Measurements from ENCODE around the gene JAK3.
"Not testable (repeated sequence)": the region's sequence is repeated elsewhere in the genome, so short reads cannot be mapped to it uniquely, and the experiment has no call there.

GRCh38 chr19:17783721-17784120, 64.1 kb downstream of the JAK3 start:
- not testable (repeated sequence) for TF ChIP-seq CTCF (IDR thresholded peaks at IDR 0.05); RFX5 (IDR thresholded peaks at IDR 0.05; ENCODE audit: low read length); JUND (IDR thresholded peaks at IDR 0.05); USF2 (IDR thresholded peaks at IDR 0.05; ENCODE audit: borderline replicate concordance, low read depth, low read length); FOXM1 (IDR thresholded peaks at IDR 0.05; ENCODE audit: low read depth); MAX (IDR thresholded peaks at IDR 0.05; ENCODE audit: low read depth); GABPA (IDR thresholded peaks at IDR 0.05; ENCODE audit: low read depth); TEAD4 (IDR thresholded peaks at IDR 0.05; ENCODE audit: borderline replicate concordance, insufficient read depth); NFIC (IDR thresholded peaks at IDR 0.05; ENCODE audit: borderline replicate concordance); FOSL2 (IDR thresholded peaks at IDR 0.05; ENCODE audit: borderline replicate concordance, low read depth); REST (IDR thresholded peaks at IDR 0.05; ENCODE audit: low read depth, low read length); RAD21 (IDR thresholded peaks at IDR 0.05; ENCODE audit: low read length); SMC3 (IDR thresholded peaks at IDR 0.05; ENCODE audit: low read depth, low read length)

Data from SK-N-SH (cell line).